RWPE1 (cell line): ENCODE measurements around the gene SETBP1.

ENCODE experiments used
- CTCF ChIA-PET: fragments of 350-600 bp; sonication (Branson Sonifier 250); formaldehyde crosslinking; extraction: SDS; loops from one replicate; lab custom pipeline; 2021; lab: Yijun Ruan, JAX
- POLR2A ChIA-PET: fragments of 400-600 bp; formaldehyde crosslinking; extraction: SDS; loops from one replicate; lab custom pipeline; 2020; ENCODE audit warnings: antibody characterized with exemption; ENCODE audit not compliant: low non-redundant PET; lab: Yijun Ruan, JAX
- DNase-seq: peaks from one replicate; pipeline ENCODE4 v3.0.0; 2012; ENCODE audit warnings: low spot score
- H3K27ac ChIP-seq: fragments of 450-650 bp; 2 replicates; pipeline ENCODE4 v1.5.1; 2017
- CTCF ChIP-seq: fragments of 450-650 bp; conservative IDR thresholded peaks from 2 replicates; pipeline ENCODE4 v1.5.1; 2017; ENCODE audit warnings: low read depth, mild to moderate bottlenecking

The SETBP1 gene

GRCh38 chr18:44876024-44876423 lies 195.3 kb downstream of the SETBP1 start:
- CTCF ChIA-PET: no interaction called here
- no peak for TF ChIP-seq CTCF

GRCh38 chr18:44876755-44877154 lies 196.1 kb downstream of the SETBP1 start:
- H3K27ac ChIP-seq: no peak overlapping the region
- no peak for TF ChIP-seq CTCF
- ChIA-PET POLR2A (no interaction called here), CTCF (no interaction called here)
- no peak for DNase-seq

More at GRCh38 chr18:44876024-44876423, 195.3 kb downstream of the SETBP1 start:
- POLR2A ChIA-PET: no interaction called here
- H3K27ac ChIP-seq: no peak overlapping the region
- no peak for DNase-seq

- no peak for DNase-seq
- ChIA-PET POLR2A (no interaction called here), CTCF (no interaction called here)
- TF ChIP-seq CTCF: no peak
- no peak overlapping the region for H3K27ac ChIP-seq
These were observed 197.6 kb downstream of the SETBP1 start for GRCh38 chr18:44878335-44878734.

GRCh38 chr18:44880170-44880569 lies 199.5 kb downstream of the SETBP1 start:
- CTCF ChIA-PET: no interaction called here
- no peak for DNase-seq
- H3K27ac ChIP-seq: no peak overlapping the region
- POLR2A ChIA-PET: no interaction called here
- no peak for TF ChIP-seq CTCF

- ChIA-PET POLR2A (no interaction called here), CTCF (interaction anchor here (0.6 kb wide), 1 partner anchor 453 kb away, joined by 4 read pairs; no protein-coding TSS in a partner anchor)
- no peak for DNase-seq
- TF ChIP-seq CTCF: no peak
- H3K27ac ChIP-seq: no peak overlapping the region
These were observed 200.9 kb downstream of the SETBP1 start for GRCh38 chr18:44881461-44882162.

- no peak for TF ChIP-seq CTCF
- DNase-seq: no peak
- ChIA-PET POLR2A (no interaction called here), CTCF (interaction anchor here (0.6 kb wide), 1 partner anchor 452 kb away, joined by 4 read pairs; no protein-coding TSS in a partner anchor)
- no peak overlapping the region for H3K27ac ChIP-seq
These were observed 201.6 kb downstream of the SETBP1 start for GRCh38 chr18:44882163-44882868.
